CD4-positive, alpha-beta memory T cell (primary cell): Measurements from ENCODE around the gene PPP1R12B. TPM values are rescaled to one million over a fixed set of nuclear protein-coding genes. Genes with fewer than 3 reads are reported as not detected.
"Not testable (repeated sequence)": the region's sequence is repeated elsewhere in the genome, so short reads cannot be mapped to it uniquely, and the experiment has no call there.

Experiments
- CTCF ChIA-PET: fragments of 350-600 bp; sonication (Branson Sonifier 250); formaldehyde crosslinking; loops from one replicate; lab custom pipeline; 2021; ENCODE audit warnings: inconsistent platforms; ENCODE audit not compliant: partially characterized antibody; lab: Charles Lee
- POLR2A ChIA-PET: fragments of 350-600 bp; sonication (Branson Sonifier 250); formaldehyde crosslinking; loops from one replicate; lab custom pipeline; 2021; ENCODE audit not compliant: partially characterized antibody; lab: Charles Lee
- DNase-seq, 5 donors: peaks; one replicate each; pipeline versions ENCODE4 v3.0.0 to v3.0.0-alpha.2; 2020 to 2022; ENCODE audit warnings: mixed read lengths in 1 of 5
- H3K27ac ChIP-seq: one replicate; pipeline ENCODE4 v1.7.0; 2013; ENCODE audit warnings: low read depth, low read length
- H3K27me3 ChIP-seq: 2 replicates; pipeline ENCODE4 v1.7.0; 2013; ENCODE audit warnings: mild to moderate bottlenecking, low read length, moderate library complexity; ENCODE audit not compliant: insufficient read depth
- H3K36me3 ChIP-seq: 2 replicates; pipeline ENCODE4 v1.7.0; 2013; ENCODE audit warnings: mild to moderate bottlenecking, low read length, moderate library complexity; ENCODE audit not compliant: insufficient read depth
- H3K4me1 ChIP-seq: 2 replicates; pipeline ENCODE4 v1.7.0; 2013; ENCODE audit warnings: mild to moderate bottlenecking, low read length, moderate library complexity; ENCODE audit not compliant: insufficient read depth
- H3K4me3 ChIP-seq, 2 donors: one replicate each; pipeline ENCODE4 v1.7.0; 2013; ENCODE audit warnings: low read length in 2 of 2, mild to moderate bottlenecking in 1 of 2
- H3K9me3 ChIP-seq, 2 donors: one replicate each; pipeline ENCODE4 v1.7.0; 2013; ENCODE audit warnings: low read length in 2 of 2, control low read depth in 1 of 2; ENCODE audit not compliant: control insufficient read depth in 1 of 2
- H3K27ac Mint-ChIP-seq, 7 donors: one replicate each; pipeline ENCODE4 v1.8.0; 2020 to 2021; ENCODE audit warnings: mixed read lengths in 7 of 7, mild to moderate bottlenecking in 6 of 7, inconsistent platforms in 3 of 7, moderate library complexity in 3 of 7
- H3K27me3 Mint-ChIP-seq, 2 donors: one replicate each; pipeline ENCODE4 v1.8.0; 2020 to 2021; ENCODE audit warnings: mixed read lengths in 2 of 2
- H3K36me3 Mint-ChIP-seq, 2 donors: one replicate each; pipeline ENCODE4 v1.8.0; 2020 to 2021; ENCODE audit warnings: mixed read lengths in 2 of 2, inconsistent platforms in 1 of 2, mild to moderate bottlenecking in 1 of 2
- H3K4me1 Mint-ChIP-seq, 4 donors: one replicate each; pipeline ENCODE4 v1.8.0; 2020 to 2021; ENCODE audit warnings: mixed read lengths in 4 of 4, mild to moderate bottlenecking in 1 of 4
- H3K4me3 Mint-ChIP-seq, 8 donors: one replicate each; pipeline ENCODE4 v1.8.0; 2020 to 2021; ENCODE audit warnings: mixed read lengths in 8 of 8, mild to moderate bottlenecking in 7 of 8, moderate library complexity in 6 of 8, inconsistent platforms in 3 of 8
- H3K9me3 Mint-ChIP-seq, 8 donors: one replicate each; pipeline ENCODE4 v1.8.0; 2020 to 2021; ENCODE audit warnings: mixed read lengths in 8 of 8, mild to moderate bottlenecking in 5 of 8, inconsistent platforms in 3 of 8, moderate library complexity in 1 of 8
- intact Hi-C: fragments of 100-400 bp; cut with micrococcal nuclease; formaldehyde crosslinking; loops from one replicate; pipeline ENCODE4 v1.15.1; 2023
- polyA plus RNA-seq, 2 donors: library from polyadenylated mRNA; unstranded; fragments of 300-500 nt; fragmentation: Illumina TruSeq; gene quantifications; one replicate each; pipeline ENCODE4 v1.2.3, GENCODE V29; 2021
- total RNA-seq, 2 experiments: library from RNA; stranded (reverse); gene quantifications; one replicate each; pipeline ENCODE4 v1.2.3, GENCODE V29; 2021

PPP1R12B gene
- total and polyA plus RNA-seq, 4 experiments from 2014 or later: 1.9 to 33.7 (median 17.0) TPM

GRCh38 chr1:202471246-202471645, 122.7 kb downstream of the PPP1R12B start:
- no peak overlapping the region for H3K27ac Mint-ChIP-seq
- no peak for DNase-seq
- intact Hi-C loops: no loop called here
- Histone ChIP-seq H3K36me3 (no peaks in the 10 kb centered on the region), H3K4me1 (no peaks in the 10 kb centered on the region), H3K27me3 (no peaks in the 10 kb centered on the region), H3K27ac (no peak overlapping the region), H3K4me3 (no peak overlapping the region), H3K9me3 (no peaks in the 10 kb centered on the region)
- H3K4me1 Mint-ChIP-seq: no peaks in the 10 kb centered on the region
- H3K4me3 Mint-ChIP-seq: no peak overlapping the region
- no peaks in the 10 kb centered on the region for H3K27me3 Mint-ChIP-seq
- POLR2A ChIA-PET: no interaction called here
- peaks cover 4 to 12% of the 10 kb centered on the region in 2 donors for H3K36me3 Mint-ChIP-seq
- no peaks in the 10 kb centered on the region for H3K9me3 Mint-ChIP-seq
- CTCF ChIA-PET: no interaction called here

- H3K4me3 ChIP-seq, H3K9me3 ChIP-seq, H3K4me1 ChIP-seq, H3K27ac ChIP-seq, H3K9me3 Mint-ChIP-seq, POLR2A ChIA-PET, H3K27me3 ChIP-seq, H3K4me3 Mint-ChIP-seq, H3K27me3 Mint-ChIP-seq, intact Hi-C loops, H3K27ac Mint-ChIP-seq, H3K4me1 Mint-ChIP-seq, CTCF ChIA-PET, H3K36me3 ChIP-seq, DNase-seq: not testable (repeated sequence)
- peaks cover 4 to 12% of the 10 kb centered on the region in 2 donors for H3K36me3 Mint-ChIP-seq
These were observed 124.0 kb downstream of the PPP1R12B start for GRCh38 chr1:202472347-202473124.

- CTCF ChIA-PET, H3K27ac ChIP-seq, H3K4me1 Mint-ChIP-seq, H3K36me3 ChIP-seq, intact Hi-C loops, H3K27ac Mint-ChIP-seq, H3K9me3 ChIP-seq, H3K27me3 Mint-ChIP-seq, DNase-seq, H3K4me3 Mint-ChIP-seq, POLR2A ChIA-PET, H3K4me1 ChIP-seq, H3K27me3 ChIP-seq, H3K4me3 ChIP-seq, H3K9me3 Mint-ChIP-seq: not testable (repeated sequence)
- H3K36me3 Mint-ChIP-seq: peaks cover 4 to 12% of the 10 kb centered on the region in 2 donors
These were observed 125.0 kb downstream of the PPP1R12B start for GRCh38 chr1:202473266-202474045.

GRCh38 chr1:202479661-202480060, 131.2 kb downstream of the PPP1R12B start:
- intact Hi-C loops, H3K9me3 Mint-ChIP-seq, H3K36me3 ChIP-seq, H3K27ac ChIP-seq, H3K4me3 Mint-ChIP-seq, POLR2A ChIA-PET, H3K9me3 ChIP-seq, CTCF ChIA-PET, H3K27me3 Mint-ChIP-seq, H3K27me3 ChIP-seq, DNase-seq, H3K4me3 ChIP-seq: not testable (repeated sequence)
- H3K4me1 ChIP-seq: peaks cover 20% of the 10 kb centered on the region
- peak overlapping the region in 1 of 7 donors; percentile 5 for H3K27ac Mint-ChIP-seq
- peaks cover 18 to 42% (median 29%) of the 10 kb centered on the region in 4 donors for H3K4me1 Mint-ChIP-seq
- H3K36me3 Mint-ChIP-seq: peaks cover 0 to 23% of the 10 kb centered on the region in 2 donors

- Mint-ChIP-seq H3K4me1 (peaks cover 23 to 52% (median 34%) of the 10 kb centered on the region in 4 donors), H3K36me3 (peaks cover 3 to 23% of the 10 kb centered on the region in 2 donors)
- H3K9me3 Mint-ChIP-seq, H3K36me3 ChIP-seq, H3K27ac ChIP-seq, H3K27ac Mint-ChIP-seq, H3K9me3 ChIP-seq, intact Hi-C loops, H3K27me3 Mint-ChIP-seq, CTCF ChIA-PET, H3K4me3 ChIP-seq, H3K4me3 Mint-ChIP-seq, H3K27me3 ChIP-seq, DNase-seq, POLR2A ChIA-PET: not testable (repeated sequence)
- peaks cover 24% of the 10 kb centered on the region for H3K4me1 ChIP-seq
These were observed 132.1 kb downstream of the PPP1R12B start for GRCh38 chr1:202480640-202481039.

GRCh38 chr1:202483362-202483761, 134.9 kb downstream of the PPP1R12B start:
- H3K4me3 ChIP-seq, DNase-seq, H3K27me3 Mint-ChIP-seq: not testable (repeated sequence)

GRCh38 chr1:202484032-202484431, 135.5 kb downstream of the PPP1R12B start:
- DNase-seq: not testable (repeated sequence)

More at GRCh38 chr1:202483362-202483761, 134.9 kb downstream of the PPP1R12B start:
- H3K4me3 Mint-ChIP-seq: peak overlapping the region in 4 of 8 donors; percentile 36 to 72 (median 52)
- H3K9me3 Mint-ChIP-seq, POLR2A ChIA-PET, intact Hi-C loops, H3K27ac ChIP-seq, H3K9me3 ChIP-seq, H3K27me3 ChIP-seq, H3K27ac Mint-ChIP-seq, H3K36me3 ChIP-seq: not testable (repeated sequence)
- peaks cover 7 to 29% of the 10 kb centered on the region in 2 donors for H3K36me3 Mint-ChIP-seq
- H3K4me1 Mint-ChIP-seq: peaks cover 24 to 56% (median 38%) of the 10 kb centered on the region in 4 donors
- CTCF ChIA-PET: interaction anchor here (1.5 kb wide), 1 partner anchor 236 kb away, joined by 4 read pairs; no protein-coding TSS in a partner anchor
- peaks cover 24% of the 10 kb centered on the region for H3K4me1 ChIP-seq

More at GRCh38 chr1:202484032-202484431, 135.5 kb downstream of the PPP1R12B start:
- H3K9me3 Mint-ChIP-seq, POLR2A ChIA-PET, H3K36me3 ChIP-seq, H3K27ac ChIP-seq, intact Hi-C loops, H3K4me3 ChIP-seq, H3K27me3 Mint-ChIP-seq, H3K27me3 ChIP-seq, H3K9me3 ChIP-seq: not testable (repeated sequence)
- H3K4me3 Mint-ChIP-seq: peak overlapping the region in 6 of 8 donors; percentile 17 to 77 (median 63)
- peaks cover 14 to 36% of the 10 kb centered on the region in 2 donors for H3K36me3 Mint-ChIP-seq
- H3K4me1 Mint-ChIP-seq: peaks cover 22 to 56% (median 36%) of the 10 kb centered on the region in 4 donors
- H3K4me1 ChIP-seq: peaks cover 24% of the 10 kb centered on the region
- H3K27ac Mint-ChIP-seq: peak overlapping the region in 2 of 7 donors; percentile 6 to 33
- CTCF ChIA-PET: interaction anchor here (1.5 kb wide), 1 partner anchor 236 kb away, joined by 4 read pairs; no protein-coding TSS in a partner anchor
